RCC 7860 (cell line): ENCODE results near the gene SFT2D3.
"Not testable (repeated sequence)": the region's sequence is repeated elsewhere in the genome, so short reads cannot be mapped to it uniquely, and the experiment has no call there.

Experiments
- DNase-seq: peaks from one replicate; pipeline ENCODE4 v3.0.0-alpha.2; 2015; ENCODE audit warnings: low spot score
- FAIRE-seq: peaks from 2 replicates; lab custom pipeline; 2012; peaks lifted over from hg19 to GRCh38; lab: Jason Lieb, UNC

The SFT2D3 gene

GRCh38 chr2:127739800-127740199 lies 38.5 kb downstream of the SFT2D3 start:
- FAIRE-seq (no peak), DNase-seq (no peak)

DNA sequence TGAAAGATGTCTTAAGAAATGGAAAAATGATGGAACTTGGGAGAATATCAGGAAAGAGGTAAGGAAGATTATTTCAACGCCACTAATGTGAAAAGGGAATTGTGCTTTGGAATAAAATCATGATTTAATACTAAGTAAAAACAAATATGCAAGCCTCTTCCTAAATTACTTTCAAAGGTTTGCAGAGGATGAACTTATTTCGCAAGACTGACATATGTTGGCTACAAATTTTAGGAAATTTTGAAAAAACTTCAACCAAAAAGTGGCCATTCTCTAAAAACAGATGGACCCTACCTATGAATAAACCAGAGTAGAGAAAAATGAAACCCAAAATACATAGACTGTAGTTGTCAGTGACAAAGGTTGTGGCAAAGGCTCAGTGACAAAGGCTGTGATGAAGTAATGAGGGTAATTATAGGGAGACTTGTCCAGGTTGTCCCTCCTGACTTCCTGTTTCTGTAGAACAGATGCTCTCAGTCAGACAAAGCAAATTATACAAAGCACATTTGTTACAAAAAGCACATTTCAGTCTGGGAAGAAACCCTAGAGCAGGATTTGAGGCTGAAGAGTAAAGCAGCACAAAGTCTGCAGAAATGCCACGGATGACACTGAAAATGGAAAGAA lies 39.5 kb downstream of the SFT2D3 start:
- FAIRE-seq (no peak), DNase-seq (no peak)

- FAIRE-seq, result no peak
- no peak for DNase-seq
These were observed 42.3 kb downstream of the SFT2D3 start for GRCh38 chr2:127743477-127744026.

DNA sequence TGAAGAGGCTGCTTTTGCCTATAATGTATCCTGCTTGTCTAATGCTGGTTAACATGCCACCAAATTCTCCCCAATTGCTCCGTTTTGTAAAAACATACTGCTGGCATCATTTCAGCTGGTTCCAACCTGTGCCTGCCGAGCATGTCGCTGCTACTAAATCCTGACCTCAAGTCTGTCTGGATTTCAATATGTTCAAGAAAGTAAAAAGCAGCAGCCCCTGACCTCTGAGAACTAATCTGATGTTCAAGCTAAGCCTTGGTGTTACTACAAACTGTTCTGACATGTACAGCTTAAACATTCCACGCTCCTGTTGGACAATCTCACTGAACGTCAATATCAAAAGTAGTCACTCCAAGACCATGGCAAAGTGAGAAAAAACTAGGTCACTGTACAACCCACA lies 46.3 kb downstream of the SFT2D3 start:
- FAIRE-seq (no peak), DNase-seq (no peak)

DNA sequence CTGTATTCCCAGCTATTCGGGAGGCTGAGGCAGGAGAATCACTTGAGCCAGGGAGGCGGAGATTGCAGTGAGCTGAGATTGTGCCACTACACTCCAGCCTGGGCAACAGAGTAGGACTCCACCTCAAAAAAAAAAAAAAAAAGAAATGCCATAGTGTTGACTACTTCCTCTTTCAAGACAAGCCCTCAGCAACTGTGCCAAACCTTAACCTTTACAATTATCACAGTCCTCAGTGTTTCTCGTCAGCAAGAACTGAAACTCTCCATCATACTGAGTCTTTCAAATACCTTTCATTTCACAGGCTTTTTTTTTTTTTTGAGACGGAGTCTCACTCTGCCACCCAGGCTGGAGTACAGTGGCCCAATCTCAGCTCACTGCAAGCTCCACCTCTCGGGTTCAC lies 48.2 kb downstream of the SFT2D3 start:
- FAIRE-seq, DNase-seq: not testable (repeated sequence)

DNA sequence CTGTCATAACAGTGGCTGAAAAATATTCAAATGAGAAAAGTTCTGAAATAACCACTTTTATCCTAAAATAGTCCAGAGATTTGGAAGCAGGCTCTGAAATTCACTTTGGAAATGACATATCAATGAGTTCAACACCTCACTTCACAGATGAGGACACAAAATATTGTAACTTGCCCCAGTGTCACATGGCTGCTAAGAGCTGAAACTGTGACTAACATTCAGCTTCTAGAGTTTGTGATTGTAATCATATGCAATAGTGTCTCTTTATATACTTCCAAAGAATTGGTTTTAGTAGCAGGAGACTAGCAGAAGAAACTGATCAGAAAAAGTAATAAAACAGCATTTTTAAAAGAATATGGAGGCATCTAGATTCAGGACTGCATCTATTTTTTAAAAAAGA lies 52.1 kb downstream of the SFT2D3 start:
- no peak for FAIRE-seq
- no peak for DNase-seq

GRCh38 chr2:127754186-127754585 lies 52.9 kb downstream of the SFT2D3 start:
- DNase-seq (no peak), FAIRE-seq (no peak)
